GM19463 (cell line): Measurements from ENCODE around the gene CEACAM19.
"Not testable (repeated sequence)": the region's sequence is repeated elsewhere in the genome, so short reads cannot be mapped to it uniquely, and the experiment has no call there.

Experiments used
- ATAC-seq: cut with Tn5 transposase; IDR thresholded peaks from one replicate; pipeline ENCODE4 v1.9.1; 2021; ENCODE audit warnings: mild to moderate bottlenecking, moderate library complexity; ENCODE audit not compliant: unreplicated experiment

Gene CEACAM19

GRCh38 chr19:44697670-44698034 is 26.4 kb downstream of the CEACAM19 start:
- no peak for ATAC-seq

GRCh38 chr19:44698492-44699201 is 27.4 kb downstream of the CEACAM19 start, which contains the start of gene CEACAM16:
Gene CEACAM16 (plus strand): TSS chr19:44699151. CDS start chr19:44701457, 2,306 bp downstream.
- no peak for ATAC-seq

- ATAC-seq, result no peak
Measured at GRCh38 chr19:44700547-44700946, 29.3 kb downstream of the CEACAM19 start.

- no peak for ATAC-seq
Measured at GRCh38 chr19:44701228-44701627, 29.9 kb downstream of the CEACAM19 start.

GRCh38 chr19:44702551-44703176 is 31.4 kb downstream of the CEACAM19 start:
- ATAC-seq, result no peak

- no peak for ATAC-seq
Measured at GRCh38 chr19:44703336-44704078, 32.2 kb downstream of the CEACAM19 start.

GRCh38 chr19:44704982-44705381 is 33.7 kb downstream of the CEACAM19 start:
- ATAC-seq, result no peak

GRCh38 chr19:44705502-44706010 is 34.3 kb downstream of the CEACAM19 start:
- no peak for ATAC-seq

- ATAC-seq, result no peak
Measured at GRCh38 chr19:44706506-44707236, 35.4 kb downstream of the CEACAM19 start.

- no peak for ATAC-seq
Measured at GRCh38 chr19:44707794-44708193, 36.5 kb downstream of the CEACAM19 start.

GRCh38 chr19:44708940-44709339 is 37.7 kb downstream of the CEACAM19 start:
- no peak for ATAC-seq

- not testable (repeated sequence) for ATAC-seq
Measured at GRCh38 chr19:44709434-44710266, 38.4 kb downstream of the CEACAM19 start.

GRCh38 chr19:44710483-44710882 is 39.2 kb downstream of the CEACAM19 start:
- ATAC-seq, result no peak

- ATAC-seq, result no peak
Measured at GRCh38 chr19:44712864-44713515, 41.7 kb downstream of the CEACAM19 start.

- ATAC-seq, result no peak
Measured at GRCh38 chr19:44714597-44715169, 43.4 kb downstream of the CEACAM19 start.

- no peak for ATAC-seq
Measured at GRCh38 chr19:44717603-44718002, 46.3 kb downstream of the CEACAM19 start.

- no peak for ATAC-seq
Measured at GRCh38 chr19:44718441-44719261, 47.4 kb downstream of the CEACAM19 start.

GRCh38 chr19:44719262-44719701 is 48.0 kb downstream of the CEACAM19 start:
- ATAC-seq, result no peak
